ENCODE data around the gene BRD7.

BRD7 gene

DNA sequence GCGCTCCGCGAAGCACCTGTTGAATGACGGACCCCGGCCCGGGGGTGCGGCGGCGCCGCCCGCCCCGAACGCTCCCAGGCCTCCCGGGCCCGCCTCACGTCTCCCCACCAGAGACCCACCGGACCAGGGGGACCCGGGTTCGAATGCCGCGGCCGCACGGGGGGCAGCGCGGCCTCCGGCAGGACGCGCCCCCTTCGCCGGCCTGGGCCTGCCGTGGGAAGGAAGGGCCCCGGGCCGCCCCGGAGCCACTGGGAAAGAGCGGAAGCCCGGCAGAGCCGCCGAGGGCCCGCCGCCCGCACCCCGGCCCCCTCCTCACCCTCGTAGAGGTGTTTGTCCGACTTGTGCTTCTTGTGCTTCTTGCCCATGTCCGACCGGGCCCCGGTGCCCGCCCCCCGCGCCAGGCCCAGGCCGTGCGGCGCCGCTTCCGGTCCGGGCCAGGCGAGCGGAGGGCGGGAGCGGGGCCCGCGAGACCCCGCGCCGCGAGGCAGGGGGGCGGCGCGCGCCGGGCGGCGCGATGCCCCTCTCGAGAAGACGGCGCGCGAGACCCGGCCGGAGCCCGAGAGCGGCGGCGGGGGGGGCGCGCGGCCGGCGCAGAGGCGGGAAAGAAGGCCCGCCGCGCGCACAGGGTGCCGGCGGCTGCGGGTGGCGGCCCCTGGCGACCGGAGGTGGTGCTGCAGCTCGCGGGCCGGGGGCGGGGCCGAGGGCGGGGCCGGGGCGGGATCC, at the start of gene BRD7:
Gene BRD7 (minus strand): TSS at position 579 of the 723 bp plus-strand sequence. CDS start 214 bp downstream, at position 365.
- no peak for DNase-seq (ENCODE audit: low read depth, low spot score)

DNA sequence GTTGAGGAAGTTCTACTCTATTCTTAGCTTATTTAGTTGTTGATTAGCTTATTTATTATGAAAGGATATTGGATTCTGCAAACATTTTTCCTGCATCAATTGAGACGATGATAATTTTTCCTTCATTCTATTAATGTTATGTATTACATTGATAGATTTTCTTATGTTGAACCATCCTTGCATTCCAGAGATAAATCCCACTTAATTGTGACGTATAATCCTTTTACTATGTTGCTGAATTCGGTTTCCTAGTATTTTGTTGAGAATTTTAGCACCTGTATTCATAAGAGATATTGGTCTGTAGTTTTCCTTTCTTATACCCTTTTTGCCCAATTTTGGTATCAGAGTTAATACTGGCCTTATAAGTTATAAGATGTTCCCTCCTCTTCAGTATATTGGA, 47.6 kb upstream of the BRD7 start:
- DNase-seq (ENCODE audit: low read depth, low spot score) = no peak

DNA sequence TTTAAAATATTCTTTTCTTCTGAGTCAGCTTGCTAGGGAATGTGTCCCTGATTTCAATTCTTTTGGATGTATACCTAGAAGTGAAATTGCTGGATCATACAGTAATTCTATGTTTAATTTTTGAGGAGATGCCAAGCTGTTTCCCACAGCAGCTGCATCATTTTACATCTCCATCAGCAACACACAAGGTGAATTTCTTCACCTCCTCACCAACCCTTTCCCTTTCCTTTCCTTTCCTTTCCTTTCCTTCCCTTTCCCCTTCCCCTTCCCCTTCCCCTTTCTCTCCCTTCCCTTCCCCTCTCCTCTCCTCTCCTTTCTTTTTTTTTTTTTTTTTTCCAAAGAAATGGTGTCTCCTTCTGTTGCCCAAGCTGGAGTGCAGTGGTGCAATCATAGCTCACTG, 45.4 kb upstream of the BRD7 start:
- no peak for DNase-seq (ENCODE audit: low read depth, low spot score)

DNA sequence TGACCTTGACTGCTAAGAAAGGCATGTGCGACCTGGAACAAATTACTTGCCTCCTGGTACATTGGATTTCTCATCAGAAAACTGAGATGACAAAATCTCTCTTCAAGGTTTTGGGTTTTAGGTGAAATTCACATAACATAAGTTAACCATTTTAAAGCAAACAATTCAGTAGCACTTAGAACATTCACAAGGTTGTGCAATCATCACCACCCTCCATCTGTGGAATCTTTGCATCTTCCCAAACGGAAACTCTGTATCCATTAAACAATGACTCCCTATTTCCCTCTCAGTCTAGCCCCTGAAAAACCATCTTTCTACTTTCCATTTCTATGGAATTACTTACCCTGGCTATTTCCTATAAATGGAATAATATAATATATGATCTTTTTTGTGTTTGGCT, 42.2 kb upstream of the BRD7 start:
- DNase-seq (ENCODE audit: low read depth, low spot score) = no peak

DNA sequence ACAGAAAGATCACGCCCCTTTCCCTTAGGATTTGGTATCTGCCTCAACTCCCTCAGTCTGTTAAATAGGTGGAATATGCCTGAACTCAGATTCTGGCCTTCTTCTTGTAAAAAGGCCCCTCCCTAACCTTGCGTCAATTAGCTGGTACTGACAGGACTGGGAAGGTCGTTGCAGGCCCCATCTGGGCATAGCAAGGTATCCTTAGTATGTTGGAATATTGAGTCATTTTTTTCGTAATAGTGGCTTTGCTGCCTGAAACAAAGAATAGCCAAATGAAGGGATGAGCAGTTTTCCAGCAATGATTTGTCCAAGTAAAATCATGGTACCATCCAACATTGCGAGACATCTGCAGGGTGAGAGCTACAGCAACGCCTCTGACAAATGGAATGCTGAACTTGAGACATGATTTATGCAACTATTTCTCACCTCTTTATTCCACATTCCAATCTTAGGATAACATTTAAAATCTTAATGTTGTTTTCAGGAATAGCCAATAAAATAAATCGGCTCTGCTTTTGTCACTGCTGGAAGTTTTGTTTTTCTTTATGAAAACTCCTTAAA, 39.3 kb upstream of the BRD7 start:
- no peak for DNase-seq (ENCODE audit: low read depth, low spot score)

DNA sequence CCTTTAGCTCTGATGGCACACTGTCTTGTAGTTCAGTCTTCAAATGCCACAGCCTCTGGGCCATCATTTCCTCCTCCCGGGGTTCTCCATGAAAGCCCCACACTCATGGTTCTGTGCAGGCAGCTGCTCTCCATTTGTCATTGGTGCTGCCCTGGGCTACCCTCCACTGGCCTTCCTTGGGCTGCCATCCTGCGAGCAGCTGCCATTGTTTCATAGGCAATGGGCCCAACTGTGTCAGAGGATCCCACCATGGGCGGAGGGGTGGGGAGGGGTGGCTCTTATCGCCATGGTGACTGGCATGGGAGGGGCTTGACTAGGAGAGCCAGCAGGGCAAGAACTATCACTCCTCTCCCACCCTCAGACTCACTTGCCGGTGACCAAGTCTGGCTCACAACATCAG, 38.6 kb upstream of the BRD7 start:
- no peak for DNase-seq (ENCODE audit: low read depth, low spot score)

DNA sequence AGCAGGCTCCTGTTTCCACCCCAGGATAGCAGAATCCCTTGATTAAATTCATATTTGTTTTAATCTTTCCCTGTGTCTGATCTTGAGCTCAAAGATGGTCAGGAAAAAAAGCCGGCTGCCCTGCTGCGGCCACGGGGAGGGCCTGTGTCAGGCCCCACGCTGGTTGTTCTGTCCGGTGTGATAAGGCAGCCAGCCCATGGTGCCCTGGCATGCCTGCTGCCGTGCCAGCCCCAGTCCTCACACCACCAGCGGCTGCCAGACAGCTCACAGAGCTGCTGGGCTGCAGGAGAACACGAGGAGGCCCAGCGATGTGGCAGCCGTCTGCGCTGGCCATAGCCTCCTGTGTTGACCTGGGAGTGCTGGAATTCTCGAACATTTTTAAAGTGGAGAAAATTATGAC, 34.7 kb upstream of the BRD7 start:
- DNase-seq (ENCODE audit: low read depth, low spot score) = no peak

DNA sequence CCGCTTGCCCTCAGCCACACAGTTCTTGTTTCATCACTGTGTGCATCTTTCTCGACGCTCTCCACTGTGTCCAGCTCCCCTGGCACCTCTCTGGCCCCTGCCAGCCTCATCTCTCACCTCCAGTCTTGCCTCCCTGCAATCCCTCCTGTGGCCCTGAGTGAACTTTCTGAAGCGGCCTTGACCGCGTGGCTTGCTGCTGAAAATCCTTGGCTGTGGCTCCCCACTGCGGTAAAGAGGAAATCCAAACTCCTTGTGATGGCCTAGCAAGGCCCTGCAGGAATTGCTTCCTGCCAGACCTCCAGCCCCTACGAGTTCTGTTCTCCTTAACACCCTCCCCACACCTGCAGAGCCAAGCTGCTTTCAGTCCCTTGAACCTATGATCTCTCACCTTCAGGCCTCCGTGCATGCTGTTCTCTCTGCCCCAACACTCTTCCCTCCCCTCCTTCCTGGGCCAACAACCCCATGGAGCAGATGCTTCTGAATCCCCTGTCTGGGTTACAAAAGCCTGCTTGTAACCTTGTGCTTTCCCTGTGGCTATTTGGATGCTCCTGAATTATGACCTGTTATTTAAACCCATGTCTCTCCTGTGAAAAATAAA, 33.6 kb upstream of the BRD7 start:
- DNase-seq (ENCODE audit: low read depth, low spot score) = no peak

DNA sequence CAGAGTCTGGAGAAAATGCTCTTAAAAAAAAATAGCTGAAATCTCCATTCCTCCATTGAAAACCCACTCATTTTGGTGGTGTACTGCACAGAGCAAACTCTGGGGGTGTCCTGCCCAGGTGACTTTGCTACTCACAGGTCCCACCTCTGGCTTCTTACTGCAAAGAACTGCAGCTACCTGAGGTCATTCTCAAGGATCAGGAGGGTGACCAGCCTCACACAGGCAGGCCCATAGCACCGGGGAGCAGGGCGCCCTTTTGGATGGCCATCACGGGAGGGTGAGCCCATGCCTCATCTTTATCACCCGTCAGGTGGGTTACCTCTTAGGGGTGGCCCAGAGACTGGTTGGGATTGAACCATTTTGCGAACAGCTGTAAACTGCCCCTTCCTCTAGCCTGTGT, 32.6 kb upstream of the BRD7 start:
- DNase-seq (ENCODE audit: low read depth, low spot score) = no peak

DNA sequence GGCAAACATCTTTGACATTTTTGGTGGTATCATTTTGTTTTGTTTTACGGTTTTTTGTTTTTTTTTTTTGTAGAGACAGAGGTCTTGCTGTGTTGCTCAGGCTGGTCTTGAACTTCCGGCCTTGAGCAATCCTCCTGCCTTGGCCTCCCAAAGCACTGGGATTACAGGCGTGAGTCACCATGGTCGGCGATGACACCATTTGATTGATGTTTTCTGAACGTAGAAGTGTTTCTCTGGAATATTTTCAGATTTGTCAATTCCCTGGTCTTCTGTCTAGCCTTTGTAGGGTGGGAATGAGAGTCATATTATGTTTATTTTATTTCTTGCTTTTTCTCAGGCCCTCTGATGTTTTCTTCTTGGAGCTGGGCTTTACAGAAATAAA, 32.2 kb upstream of the BRD7 start:
- no peak for DNase-seq (ENCODE audit: low read depth, low spot score)

DNA sequence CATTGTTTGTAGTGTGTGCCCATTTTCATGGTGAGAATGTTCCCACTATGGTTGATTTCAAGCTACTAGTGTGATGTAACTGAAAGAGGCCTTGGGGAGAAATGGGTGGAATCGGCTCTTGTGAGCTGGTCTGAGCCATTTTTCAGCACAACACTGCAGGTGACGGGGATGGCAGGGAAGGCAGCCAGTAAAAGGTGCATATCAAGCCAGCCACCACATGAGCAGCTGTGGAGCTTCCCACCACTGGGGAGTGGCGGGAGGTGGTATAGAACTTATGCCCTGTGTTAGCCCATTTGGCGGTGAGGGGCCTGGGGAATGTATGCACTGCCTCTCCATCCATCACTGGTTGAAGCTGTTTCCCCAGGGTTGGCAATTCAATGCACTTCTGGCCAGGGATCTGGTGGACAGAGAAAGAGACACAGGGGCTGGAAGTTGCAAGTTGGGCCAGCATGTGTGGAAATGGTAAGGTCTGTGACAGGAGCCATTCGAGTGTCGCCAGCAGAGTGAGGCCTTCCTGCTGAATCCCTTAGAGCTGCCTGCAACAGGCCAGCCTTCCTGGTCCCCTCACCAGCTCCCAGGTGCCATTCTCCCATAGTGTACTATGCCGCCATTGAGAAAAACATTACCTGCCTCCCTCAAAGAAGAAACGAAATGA, 31.7 kb upstream of the BRD7 start:
- no peak for DNase-seq (ENCODE audit: low read depth, low spot score)

DNA sequence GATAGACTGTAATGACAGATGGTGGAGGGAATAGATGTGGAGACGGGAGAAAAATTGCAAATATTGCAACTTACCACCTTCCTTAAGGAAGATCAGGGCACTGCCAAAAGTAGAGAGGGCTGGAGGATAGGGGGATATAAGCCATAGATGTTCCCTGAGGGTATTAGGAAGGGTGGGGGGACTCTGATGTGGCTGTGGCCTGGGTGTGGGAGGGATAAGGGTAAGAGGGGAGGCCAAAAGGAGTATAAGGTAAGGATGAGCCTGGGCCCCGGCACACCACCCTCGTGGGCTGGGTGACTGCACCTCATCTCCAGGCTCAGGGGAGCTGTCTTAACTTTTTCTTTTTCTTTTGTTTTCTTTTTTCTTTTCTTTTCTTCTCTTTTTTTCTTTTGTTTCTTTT, 30.6 kb upstream of the BRD7 start:
- no peak for DNase-seq (ENCODE audit: low read depth, low spot score)

DNA sequence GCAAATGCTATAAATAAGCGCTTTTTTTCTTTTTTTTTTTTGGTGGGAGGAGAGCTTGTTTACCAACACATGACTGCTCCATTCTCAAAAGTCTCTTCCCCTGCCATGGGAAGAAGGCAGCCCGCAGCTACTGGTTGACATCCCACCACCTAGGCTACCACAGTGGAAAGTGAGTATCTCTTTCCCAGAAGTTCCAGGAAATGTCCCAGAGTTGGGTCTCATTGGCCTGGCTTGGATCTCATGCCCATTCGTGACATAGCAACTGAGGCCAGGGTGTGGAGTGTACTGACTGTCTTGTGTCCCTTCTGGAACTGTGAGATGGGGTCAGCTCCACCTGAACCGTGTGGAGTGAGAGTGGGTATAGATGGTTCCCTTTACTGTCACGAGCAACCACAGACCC, 29.5 kb upstream of the BRD7 start:
- DNase-seq (ENCODE audit: low read depth, low spot score) = no peak

DNA sequence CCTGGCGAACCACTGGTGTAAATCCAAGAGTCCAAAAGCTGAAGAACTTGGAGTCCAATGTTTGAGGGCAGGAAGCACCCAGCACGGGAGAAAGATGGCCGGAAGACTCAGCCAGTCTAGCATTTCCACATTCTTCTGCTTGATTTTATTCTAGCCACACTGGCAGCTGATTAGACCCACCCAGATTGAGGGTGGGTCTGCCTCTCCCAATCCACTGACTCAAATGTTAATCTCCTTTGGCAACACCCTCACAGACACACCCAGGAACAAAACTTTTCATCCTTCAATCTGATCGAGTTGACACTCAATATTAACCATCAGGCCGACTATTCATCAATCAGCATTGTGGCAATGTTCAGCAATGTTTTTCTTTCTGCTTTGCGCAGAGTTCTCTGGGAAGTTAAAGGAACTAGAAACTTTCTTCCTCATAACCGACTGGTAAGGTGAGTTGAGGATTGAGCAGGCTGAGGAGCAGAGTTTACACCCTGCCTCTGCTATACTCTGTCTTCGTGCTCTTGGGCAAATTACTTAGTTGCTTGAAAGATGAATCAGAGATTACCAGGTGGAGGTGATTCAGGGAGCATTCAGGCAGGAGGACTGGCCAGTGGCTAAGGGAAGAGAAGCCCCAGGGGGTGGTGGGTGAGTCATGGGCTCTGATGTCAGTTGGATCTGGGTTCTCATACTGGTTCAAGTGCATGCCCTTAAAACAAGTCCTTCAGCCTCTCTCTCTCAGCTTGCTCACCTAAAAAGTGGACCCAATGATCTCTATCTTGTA, 28.2 kb upstream of the BRD7 start:
- DNase-seq (ENCODE audit: low read depth, low spot score) = no peak

DNA sequence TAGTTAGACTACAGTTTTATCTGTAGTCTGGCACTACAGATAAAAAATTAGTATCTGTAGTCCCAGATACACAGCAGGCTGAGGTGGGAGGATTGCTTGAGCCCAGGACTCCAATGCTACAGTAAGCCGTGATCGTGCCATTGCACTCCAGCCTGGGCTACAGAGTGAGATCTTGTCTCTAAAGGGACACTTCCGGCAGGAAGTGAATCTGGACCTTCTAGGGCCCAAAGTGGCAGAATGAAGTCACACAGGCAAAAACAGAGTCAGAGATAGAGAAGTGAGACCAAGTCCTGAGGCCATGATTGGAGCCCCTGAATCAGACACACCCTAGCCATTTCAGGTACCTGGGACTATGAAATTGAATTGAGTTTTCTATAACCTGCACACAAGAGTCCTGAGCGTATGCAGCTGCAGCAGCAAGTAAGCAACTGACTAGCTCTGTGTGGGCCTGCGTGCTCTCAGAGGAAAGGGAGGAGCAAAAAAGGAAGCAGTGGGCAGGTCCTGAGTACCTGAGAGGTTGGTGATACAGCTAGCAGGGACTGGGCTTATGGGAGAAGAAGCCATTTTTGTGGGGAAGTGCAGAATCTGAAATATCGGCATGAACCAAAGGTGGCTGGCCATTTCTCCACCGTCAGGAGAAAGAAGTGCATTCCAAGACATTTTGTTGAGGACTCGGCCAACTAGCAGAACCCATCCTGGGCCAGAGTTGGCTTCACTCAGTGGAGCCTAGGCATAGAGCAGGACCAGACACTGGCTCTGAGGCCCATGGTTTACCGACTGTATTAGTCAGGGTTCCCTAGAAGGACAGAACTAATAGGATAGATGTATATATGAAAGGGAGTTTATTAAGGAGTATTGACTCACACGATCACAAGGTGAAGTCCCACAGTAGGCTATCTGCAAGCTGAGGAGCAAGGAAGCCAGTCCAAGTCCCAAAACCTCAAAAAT, 27.2 kb upstream of the BRD7 start:
- DNase-seq (ENCODE audit: low read depth, low spot score) = no peak

DNA sequence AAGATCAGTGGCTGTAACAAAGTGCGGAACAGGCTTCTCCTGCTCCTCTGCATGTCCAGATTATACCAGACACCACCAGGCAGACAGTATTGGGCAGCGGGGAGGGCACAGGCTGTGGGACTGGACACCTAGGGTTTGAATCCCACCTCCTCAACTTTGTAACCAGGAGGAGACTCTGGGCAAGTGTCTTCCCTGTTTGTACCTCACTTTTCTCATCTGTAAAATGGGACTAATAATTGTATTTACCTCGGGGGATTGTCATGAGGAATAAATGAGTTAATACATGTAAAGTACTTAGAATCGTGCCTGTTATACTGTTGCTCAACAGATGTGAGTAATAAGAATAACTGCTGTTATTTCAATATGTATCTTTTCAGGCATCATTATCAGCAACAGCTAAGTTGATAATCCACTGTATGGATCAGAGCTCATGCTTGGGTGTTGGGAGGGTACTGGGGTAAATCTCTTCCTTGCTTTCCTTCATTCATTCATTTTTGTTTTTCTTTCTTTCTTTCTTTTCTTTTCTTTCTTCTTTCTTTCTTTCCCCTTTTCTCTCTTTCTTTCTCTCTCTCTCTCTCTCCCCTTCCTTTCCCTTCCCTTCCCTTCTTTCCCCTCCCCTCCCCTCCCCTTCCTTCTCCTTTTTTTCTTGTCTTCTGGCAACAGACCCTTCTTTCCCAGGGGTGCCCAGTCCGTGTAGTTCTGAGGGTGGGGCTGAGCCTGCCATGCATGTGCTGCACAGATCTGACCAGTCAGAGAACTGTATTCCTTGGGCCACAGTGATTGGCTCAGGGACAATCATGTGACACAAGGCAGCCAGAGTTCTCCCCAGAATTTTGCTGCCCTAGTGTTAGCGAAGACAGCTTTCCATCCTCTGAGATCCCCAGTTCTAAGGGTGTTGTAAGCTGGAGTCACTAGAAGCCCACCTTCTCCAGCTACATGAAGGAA, 25.3 kb upstream of the BRD7 start:
- DNase-seq (ENCODE audit: low read depth, low spot score) = no peak

DNA sequence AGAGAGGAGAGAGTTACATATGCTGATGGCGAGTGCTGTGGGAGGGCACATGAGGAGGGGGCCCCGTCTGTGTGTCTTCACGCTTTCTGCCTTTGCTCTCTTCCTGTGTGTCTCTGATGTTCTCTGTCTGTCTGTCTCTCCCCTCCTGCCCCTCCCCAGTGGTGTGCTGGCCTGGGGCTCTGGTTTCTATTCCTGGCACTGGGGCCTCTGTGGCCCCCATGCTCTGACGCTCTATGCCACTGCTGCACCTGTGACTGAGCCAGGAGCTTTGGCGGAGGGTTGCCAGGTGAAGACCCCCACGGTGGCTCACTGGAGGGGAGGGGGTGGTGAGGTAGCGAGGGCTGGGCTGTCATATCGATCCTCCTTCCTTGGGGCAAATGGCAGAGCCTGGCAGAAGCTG, 24.6 kb upstream of the BRD7 start:
- no peak for DNase-seq (ENCODE audit: low read depth, low spot score)

DNA sequence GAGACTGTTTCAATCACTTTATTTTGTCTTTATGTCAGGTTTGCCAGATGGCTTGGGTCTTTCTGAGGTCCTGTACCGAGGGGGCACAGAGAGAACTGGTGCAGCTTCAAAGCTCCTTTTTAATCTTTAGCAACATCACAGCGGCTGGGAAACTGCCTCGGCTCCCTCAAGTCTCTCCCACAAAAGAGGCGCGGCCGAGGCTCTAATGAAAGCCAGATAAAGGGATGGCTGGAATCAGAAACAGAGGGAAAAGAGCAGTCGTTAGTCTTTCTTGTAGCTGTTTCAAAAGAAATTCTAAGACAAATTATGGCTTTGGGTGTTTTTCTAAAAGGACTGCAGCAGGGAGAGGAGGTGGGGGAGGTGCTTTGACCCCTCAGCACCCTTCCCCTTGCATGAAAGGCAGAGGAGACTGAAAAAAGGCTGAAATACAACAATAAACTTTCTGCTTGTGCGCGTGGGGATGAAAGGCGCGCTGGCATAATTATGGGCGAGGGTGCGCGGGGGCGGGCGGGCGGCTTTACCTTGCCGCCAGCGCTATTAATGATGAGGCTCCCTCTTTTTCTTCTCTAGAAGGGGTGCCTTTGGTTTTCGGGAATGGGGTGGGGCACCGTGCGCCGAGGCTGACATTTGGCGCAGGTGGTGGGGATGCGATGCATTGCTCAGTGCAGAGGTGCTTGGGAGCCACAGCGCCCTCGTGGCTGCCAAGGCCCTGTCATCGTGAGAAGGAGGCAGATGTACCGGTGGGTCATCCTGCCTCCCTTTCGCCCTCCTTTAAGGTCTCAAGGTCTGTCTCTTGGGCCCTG, 22.3 kb upstream of the BRD7 start:
- DNase-seq (ENCODE audit: low read depth, low spot score) = no peak

DNA sequence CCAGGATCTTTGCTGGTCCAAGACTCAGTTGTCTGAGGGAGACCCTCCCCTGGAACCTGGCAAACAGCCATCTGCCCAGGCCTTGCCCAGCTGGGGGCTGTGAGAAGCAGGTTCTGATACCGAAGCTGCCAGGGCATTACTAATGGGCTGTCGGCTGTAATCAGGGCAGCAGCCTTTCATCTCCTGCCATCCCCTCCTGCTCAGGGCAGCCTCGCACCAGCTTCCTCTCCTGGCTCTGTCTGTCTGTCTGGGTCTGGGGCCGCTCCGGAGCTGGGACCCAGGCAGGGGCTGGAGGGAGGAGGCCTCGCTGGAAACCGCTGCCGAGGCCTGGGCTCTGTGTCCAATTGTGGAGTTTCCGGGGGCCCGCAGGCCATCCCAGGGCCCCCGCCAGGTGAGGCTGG, 21.6 kb upstream of the BRD7 start:
- DNase-seq (ENCODE audit: low read depth, low spot score) = no peak
